NCI-H128 (cell line): ENCODE data around the gene NKX6-1.

ENCODE experiments used
- DNase-seq: peaks from one replicate; lab custom pipeline; 2025; ENCODE audit not compliant: unreplicated experiment; lab: John Stamatoyannopoulos, UW

NKX6-1 gene

GRCh38 chr4:84479663-84480062 lies 19.4 kb downstream of the NKX6-1 start:
- no peak for DNase-seq

GRCh38 chr4:84477738-84478137 lies 21.4 kb downstream of the NKX6-1 start:
- DNase-seq, result no peak

DNA sequence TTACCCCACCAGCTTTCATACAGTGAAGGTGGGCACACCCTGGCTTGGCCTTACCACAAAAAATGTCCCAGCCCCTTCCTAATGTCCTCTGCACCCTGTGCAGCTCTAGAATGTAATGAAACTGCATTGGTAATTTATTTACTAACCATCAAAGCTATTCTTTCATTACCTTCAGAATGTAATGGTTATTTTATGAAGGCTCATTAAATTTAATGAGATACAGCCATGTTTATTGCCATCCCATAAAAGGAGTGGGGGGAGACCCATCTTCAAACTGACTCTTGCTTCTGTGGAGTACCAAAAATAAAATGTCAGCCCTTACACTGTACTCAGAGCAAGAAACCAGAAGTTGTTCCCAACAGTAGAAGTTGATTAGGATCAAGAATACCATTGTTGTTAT lies 25.0 kb downstream of the NKX6-1 start:
- DNase-seq, result no peak

- no peak for DNase-seq
Observed at GRCh38 chr4:84472154-84472553, 26.9 kb downstream of the NKX6-1 start.

DNA sequence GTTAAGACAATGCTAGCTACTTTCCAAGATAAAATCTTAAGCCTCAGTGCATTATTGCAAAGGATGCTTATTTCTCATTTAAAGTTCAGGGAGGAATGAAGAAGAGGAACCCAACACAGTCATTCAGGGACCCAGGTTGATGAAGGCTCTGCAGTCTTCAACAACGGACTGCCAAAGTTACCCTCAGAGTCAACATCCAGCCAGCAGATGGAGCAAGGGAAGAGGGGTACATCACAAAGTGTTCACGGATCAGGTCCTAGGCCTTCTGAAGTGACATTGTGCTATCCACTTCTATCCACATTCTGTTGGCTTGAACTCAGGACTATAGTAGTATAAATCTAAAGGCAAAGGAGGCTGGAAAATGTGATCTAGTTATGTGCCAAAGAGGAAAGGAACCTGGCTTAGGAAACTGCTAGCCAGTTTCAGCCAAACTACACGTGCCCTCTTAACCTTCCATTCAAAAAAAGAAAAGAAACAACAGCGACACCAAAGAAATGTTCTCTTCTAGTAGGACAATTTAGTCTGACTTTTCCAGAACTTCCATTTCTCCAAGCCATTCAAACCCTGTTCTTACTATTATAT lies 28.8 kb downstream of the NKX6-1 start:
- DNase-seq, result no peak

DNA sequence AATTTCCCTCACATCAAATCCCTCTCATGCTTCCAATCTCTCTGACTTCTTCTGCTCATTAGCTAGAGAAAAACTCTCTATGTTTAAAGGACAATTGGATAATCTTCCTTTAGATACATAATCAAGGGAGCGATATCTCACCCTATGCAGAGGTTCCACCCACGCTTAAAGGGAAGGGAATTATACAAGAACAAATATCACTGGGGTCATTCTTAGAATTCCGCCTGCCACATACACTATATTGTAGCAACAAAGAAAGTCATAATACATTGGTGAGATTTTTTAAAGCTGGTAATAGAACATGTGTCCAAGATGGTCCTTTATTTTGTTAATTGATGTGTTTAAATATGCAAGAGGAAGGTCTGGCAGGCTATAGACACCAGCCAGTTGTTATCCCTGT lies 31.5 kb downstream of the NKX6-1 start:
- no peak for DNase-seq

- DNase-seq, result no peak
Observed at GRCh38 chr4:84459783-84460182, 39.3 kb downstream of the NKX6-1 start.

GRCh38 chr4:84456157-84456556 lies 42.9 kb downstream of the NKX6-1 start:
- DNase-seq, result no peak

GRCh38 chr4:84455697-84456096 lies 43.4 kb downstream of the NKX6-1 start:
- DNase-seq, result no peak

DNA sequence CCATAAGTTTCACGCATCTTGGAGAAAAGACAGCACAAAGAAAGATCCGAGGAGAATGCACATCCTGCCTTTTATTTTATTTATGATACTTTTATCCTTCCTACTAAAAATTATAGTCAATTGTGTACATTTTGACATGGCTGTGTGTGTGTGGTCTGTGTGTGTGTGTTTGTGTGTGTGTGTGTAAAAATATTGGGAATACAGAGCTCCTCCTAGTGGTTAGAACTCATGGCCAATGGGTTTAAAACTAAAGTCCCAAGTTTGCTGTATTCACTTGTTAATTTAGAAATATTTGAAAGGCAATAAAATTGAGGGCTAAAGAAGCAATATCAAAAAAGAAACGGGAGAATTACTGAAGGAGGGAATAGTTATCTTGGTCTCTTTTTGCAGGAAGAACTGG lies 47.5 kb downstream of the NKX6-1 start:
- DNase-seq, result no peak

GRCh38 chr4:84443523-84443922 lies 55.6 kb downstream of the NKX6-1 start:
- no peak for DNase-seq

DNA sequence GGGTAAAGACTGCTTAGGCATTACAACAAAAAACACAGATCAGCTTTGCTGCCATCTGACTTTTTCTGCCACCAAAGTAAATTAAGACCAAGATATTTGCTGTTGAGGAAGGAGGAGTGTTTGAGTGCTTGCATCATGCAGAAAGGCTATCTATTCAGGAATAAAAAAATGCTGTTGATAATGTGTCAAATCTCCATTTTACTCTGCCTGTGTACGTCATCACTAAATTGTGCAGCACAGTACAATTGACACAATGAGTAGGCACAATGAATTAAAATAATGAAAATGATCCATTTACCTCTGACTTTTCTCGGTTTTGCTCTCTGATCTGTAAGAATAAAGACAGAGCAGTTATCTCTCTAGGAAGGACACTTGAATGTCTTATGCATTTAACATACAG lies 56.3 kb downstream of the NKX6-1 start:
- DNase-seq, result no peak
